BJ (cell line): ENCODE results near the gene FIGLA. TPM values are rescaled to one million over a fixed set of nuclear protein-coding genes. Genes with fewer than 3 reads are reported as not detected.

ENCODE experiments used
- CTCF ChIA-PET: fragments of 350-600 bp; formaldehyde crosslinking; extraction: SDS; loops from one replicate; lab custom pipeline; 2021; ENCODE audit warnings: antibody characterized with exemption, inconsistent platforms; lab: Yijun Ruan, JAX
- POLR2A ChIA-PET: fragments of 300-600 bp; sonication (Branson Sonifier 250); formaldehyde crosslinking; extraction: SDS; loops from one replicate; lab custom pipeline; 2021; ENCODE audit warnings: antibody characterized with exemption; lab: Charles Lee
- DNase-seq: peaks from one replicate; pipeline ENCODE4 v3.0.0-alpha.2; 2011; ENCODE audit warnings: low read depth
- H3K27me3 ChIP-seq: 2 replicates; pipeline ENCODE4 v1.6.0; 2011; ENCODE audit warnings: low read length; ENCODE audit not compliant: control insufficient read depth, insufficient read depth
- H3K36me3 ChIP-seq: 2 replicates; pipeline ENCODE4 v1.5.1; 2011; ENCODE audit warnings: low read length; ENCODE audit not compliant: control insufficient read depth, insufficient read depth
- H3K4me3 ChIP-seq: 2 replicates; pipeline ENCODE4 v1.5.1; 2011; ENCODE audit warnings: low read depth, mild to moderate bottlenecking, control low read depth, low read length
- CTCF ChIP-seq: IDR thresholded peaks from 2 replicates; pipeline ENCODE4 v1.5.1; 2011; ENCODE audit warnings: low read depth, mild to moderate bottlenecking, control low read depth, inconsistent platforms, low read length, moderate library complexity; ENCODE audit not compliant: insufficient read depth
- polyA plus RNA-seq: library from polyadenylated mRNA; depleted of rRNA; stranded (reverse); fragments of >200 nt; gene quantifications from 2 replicates; pipeline ENCODE4 v1.2.3, GENCODE V29; 2011

The FIGLA gene
- polyA plus RNA-seq, 1 experiment = not detected

GRCh38 chr2:70828914-70829824 lies 38.7 kb upstream of the FIGLA start:
- Histone ChIP-seq H3K36me3 (no peaks in the 10 kb centered on the region), H3K4me3 (no peak overlapping the region), H3K27me3 (no peaks in the 10 kb centered on the region; the same call in 1 of the 2 replicates)
- POLR2A ChIA-PET = no interaction called here
- TF ChIP-seq CTCF = no peak
- peak; percentile 6 for DNase-seq
- CTCF ChIA-PET = interaction anchor here (1.6 kb wide), 1 partner anchor 119 kb away, joined by 5 read pairs; no protein-coding TSS in a partner anchor

- no peak for DNase-seq
- no peak overlapping the region for H3K4me3 ChIP-seq
- no peaks in the 10 kb centered on the region for H3K36me3 ChIP-seq
- no peak for TF ChIP-seq CTCF
- CTCF ChIA-PET = no interaction called here
- POLR2A ChIA-PET = no interaction called here
- H3K27me3 ChIP-seq = peaks cover 3% of the 10 kb centered on the region; the same call in 1 of the 2 replicates
Measured at GRCh38 chr2:70828115-70828514, 37.7 kb upstream of the FIGLA start.

- ChIA-PET CTCF (interaction anchor here (0.6 kb wide), 1 partner anchor 121 kb away, joined by 3 read pairs; no protein-coding TSS in a partner anchor), POLR2A (no interaction called here)
- no peak for DNase-seq
- Histone ChIP-seq H3K27me3 (peaks cover 4% of the 10 kb centered on the region; the same call in 1 of the 2 replicates), H3K4me3 (no peak overlapping the region), H3K36me3 (no peaks in the 10 kb centered on the region)
- no peak for TF ChIP-seq CTCF
Measured at GRCh38 chr2:70827388-70827787, 36.9 kb upstream of the FIGLA start.

DNA sequence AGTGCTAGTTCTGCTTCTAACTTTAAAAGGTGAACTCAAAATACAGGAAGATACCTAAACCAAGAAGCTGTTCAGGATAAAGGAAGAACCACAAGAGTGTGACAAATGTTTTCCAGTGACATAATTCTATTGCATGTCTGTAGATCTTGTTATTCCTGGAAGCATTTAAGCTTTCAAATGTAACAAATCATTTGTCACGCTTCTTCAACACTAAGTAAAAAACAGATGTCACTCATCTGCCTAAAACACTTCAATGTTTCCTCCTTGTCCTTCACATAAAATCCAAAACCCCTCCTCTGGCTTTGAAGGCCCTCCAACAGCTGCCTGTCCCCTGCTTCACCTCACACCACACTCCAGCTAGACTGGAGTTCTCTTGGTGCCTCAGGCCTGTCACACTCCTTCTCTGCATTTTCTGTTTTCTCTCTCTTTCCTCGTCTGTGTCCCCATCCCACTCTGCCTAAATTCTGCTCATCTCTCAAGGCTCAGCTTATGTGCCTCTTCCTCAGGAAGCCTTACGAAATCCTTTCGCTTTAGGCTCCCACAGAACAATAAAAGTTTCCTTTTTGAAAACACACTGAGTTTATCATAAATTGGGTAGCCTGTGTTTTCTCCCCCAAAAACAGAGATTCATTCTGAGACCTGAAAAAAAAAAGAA lies 36.4 kb upstream of the FIGLA start:
- no peak for TF ChIP-seq CTCF
- H3K27me3 ChIP-seq = peaks cover 4% of the 10 kb centered on the region; the same call in 1 of the 2 replicates
- no peak overlapping the region for H3K4me3 ChIP-seq
- POLR2A ChIA-PET = no interaction called here
- no peaks in the 10 kb centered on the region for H3K36me3 ChIP-seq
- CTCF ChIA-PET = interaction anchor here (0.6 to 0.8 kb wide), 2 partner anchors 40 to 121 kb away, joined by 3 read pairs; no protein-coding TSS in a partner anchor
- DNase-seq = no peak

DNA sequence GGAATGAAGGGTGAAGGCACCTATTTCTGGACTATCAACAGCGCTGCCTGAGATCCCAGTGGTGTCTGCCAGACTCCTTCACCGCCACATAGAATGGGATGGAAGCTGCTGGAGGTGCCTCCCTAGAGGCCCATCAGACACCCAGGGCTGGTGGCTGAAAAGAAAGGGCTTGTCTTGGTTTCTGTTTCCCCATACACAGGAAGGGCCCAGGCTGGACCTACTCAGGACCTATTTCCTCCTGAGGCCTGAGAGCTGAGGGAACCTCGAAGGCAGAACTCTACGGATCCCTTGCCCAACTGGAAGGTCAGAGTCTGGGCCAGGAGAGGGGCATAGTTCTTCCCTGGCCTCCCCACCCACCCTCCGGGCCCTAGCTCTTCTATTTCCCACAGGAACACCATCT lies 32.8 kb upstream of the FIGLA start:
- ChIA-PET POLR2A (no interaction called here), CTCF (no interaction called here)
- no peak for TF ChIP-seq CTCF
- Histone ChIP-seq H3K27me3 (peaks cover 4% of the 10 kb centered on the region), H3K36me3 (no peaks in the 10 kb centered on the region), H3K4me3 (no peak overlapping the region)
- no peak for DNase-seq
